Lower leg skin (tissue), 3 donors: ENCODE data around the gene UGT1A9.

ENCODE experiments used
- POLR2A ChIP-seq, 2 donors: fragments of 450-650 bp; IDR thresholded peaks; one replicate each; pipeline ENCODE4 v1.6.1; 2016 to 2017; ENCODE audit warnings: antibody characterized with exemption in 2 of 2, mild to moderate bottlenecking in 1 of 2, moderate library complexity in 1 of 2
- TF ChIP-seq, protein P1 (sequence below), 3 donors: fragments of 450-650 bp; IDR thresholded peaks; one replicate each; pipeline ENCODE4 v1.5.1; 2016; ENCODE audit warnings: antibody characterized with exemption in 3 of 3, mild to moderate bottlenecking in 3 of 3, moderate library complexity in 2 of 3

- TF ChIP-seq, protein P1, sequence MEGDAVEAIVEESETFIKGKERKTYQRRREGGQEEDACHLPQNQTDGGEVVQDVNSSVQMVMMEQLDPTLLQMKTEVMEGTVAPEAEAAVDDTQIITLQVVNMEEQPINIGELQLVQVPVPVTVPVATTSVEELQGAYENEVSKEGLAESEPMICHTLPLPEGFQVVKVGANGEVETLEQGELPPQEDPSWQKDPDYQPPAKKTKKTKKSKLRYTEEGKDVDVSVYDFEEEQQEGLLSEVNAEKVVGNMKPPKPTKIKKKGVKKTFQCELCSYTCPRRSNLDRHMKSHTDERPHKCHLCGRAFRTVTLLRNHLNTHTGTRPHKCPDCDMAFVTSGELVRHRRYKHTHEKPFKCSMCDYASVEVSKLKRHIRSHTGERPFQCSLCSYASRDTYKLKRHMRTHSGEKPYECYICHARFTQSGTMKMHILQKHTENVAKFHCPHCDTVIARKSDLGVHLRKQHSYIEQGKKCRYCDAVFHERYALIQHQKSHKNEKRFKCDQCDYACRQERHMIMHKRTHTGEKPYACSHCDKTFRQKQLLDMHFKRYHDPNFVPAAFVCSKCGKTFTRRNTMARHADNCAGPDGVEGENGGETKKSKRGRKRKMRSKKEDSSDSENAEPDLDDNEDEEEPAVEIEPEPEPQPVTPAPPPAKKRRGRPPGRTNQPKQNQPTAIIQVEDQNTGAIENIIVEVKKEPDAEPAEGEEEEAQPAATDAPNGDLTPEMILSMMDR (IDR thresholded peaks at IDR 0.05): no peak
- no peak for TF ChIP-seq POLR2A (IDR thresholded peaks at IDR 0.05)
Measured at GRCh38 chr2:233686928-233687327, 15.2 kb downstream of the UGT1A9 start.
